ENCODE measurements around the gene NOS1. TPM values are rescaled to one million over a fixed set of nuclear protein-coding genes. Genes with fewer than 3 reads are reported as not detected.

NOS1 gene
- total and polyA plus RNA-seq, 2 of the 8 experiments (the other 6 are each of a cell fraction or from before 2014, with no cell fraction given), result 1.5 to 2.0 TPM

GRCh38 chr12:117367006-117367638, 5.7 kb upstream of the NOS1 start (continued):
- TF ChIP-seq CTCF (IDR thresholded peaks at IDR 0.05; ENCODE audit: control extremely low read depth in 1 of 3, insufficient read depth in 1 of 3, low read depth in 1 of 3, low read length in 3 of 3) (peak; percentile 78 to 96 (median 95)), SRF (IDR thresholded peaks at IDR 0.05; ENCODE audit: low read depth, low read length) (no peak)

All from H1 (cell line).